WTC11 (cell line): ENCODE measurements around the gene OSTC. TPM values are rescaled to one million over a fixed set of nuclear protein-coding genes. Genes with fewer than 3 reads are reported as not detected.

ENCODE experiments used
- ATAC-seq: fragments of 200-7000 bp; cut with Tn5 transposase; 2 replicates; pipeline ENCODE4 v1.10.0; 2021; ENCODE audit warnings: mild to moderate bottlenecking, moderate library complexity
- CTCF ChIA-PET: fragments of 300-600 bp; sonication (Branson Sonifier 250); formaldehyde crosslinking; loops from one replicate; lab custom pipeline; 2021; ENCODE audit warnings: antibody characterized with exemption; lab: Charles Lee
- POLR2A ChIA-PET: fragments of 350-600 bp; sonication (Branson Sonifier 250); formaldehyde crosslinking; loops from one replicate; lab custom pipeline; 2021; ENCODE audit warnings: antibody characterized with exemption; lab: Charles Lee
- DNase-seq: peaks from one replicate; pipeline ENCODE4 v3.0.0; 2021; ENCODE audit warnings: low spot score
- H3K27ac Mint-ChIP-seq: 2 replicates; pipeline ENCODE4 v1.8.0; 2021; ENCODE audit warnings: mixed read lengths
- H3K27me3 Mint-ChIP-seq: 2 replicates; pipeline ENCODE4 v1.8.0; 2021; ENCODE audit warnings: low read depth, mild to moderate bottlenecking, moderate library complexity, mixed read lengths
- H3K36me3 Mint-ChIP-seq: 2 replicates; pipeline ENCODE4 v1.8.0; 2021; ENCODE audit warnings: mixed read lengths
- H3K4me1 Mint-ChIP-seq: 2 replicates; pipeline ENCODE4 v1.8.0; 2022; ENCODE audit warnings: mixed read lengths
- H3K4me3 Mint-ChIP-seq: 2 replicates; pipeline ENCODE4 v1.8.0; 2021; ENCODE audit warnings: mild to moderate bottlenecking, moderate library complexity, mixed read lengths
- H3K9me3 Mint-ChIP-seq: 2 replicates; pipeline ENCODE4 v1.8.0; 2021; ENCODE audit warnings: mixed read lengths
- CBFB ChIP-seq: sonication (generic); formaldehyde crosslinking; IDR thresholded peaks from 2 replicates; pipeline ENCODE4 v1.8.1; 2022; ENCODE audit warnings: mild to moderate bottlenecking, low read depth, missing genetic modification reagents
- ELF4 ChIP-seq: sonication (generic); formaldehyde crosslinking; IDR thresholded peaks from 2 replicates; pipeline ENCODE4 v1.8.1; 2022; ENCODE audit warnings: low read depth, mild to moderate bottlenecking, moderate library complexity, missing genetic modification reagents
- FOXJ3 ChIP-seq: sonication (generic); formaldehyde crosslinking; IDR thresholded peaks from 2 replicates; pipeline ENCODE4 v1.9.0; 2021; ENCODE audit warnings: missing genetic modification reagents, mild to moderate bottlenecking, borderline replicate concordance
- FOXP1 ChIP-seq: sonication (generic); formaldehyde crosslinking; IDR thresholded peaks from 2 replicates; pipeline ENCODE4 v1.8.0; 2022; ENCODE audit warnings: missing genetic modification reagents, mild to moderate bottlenecking, moderate library complexity, borderline replicate concordance
- HMGA2 ChIP-seq: fragments of 250-450 bp; sonication (Bioruptor Pico); IDR thresholded peaks from 2 replicates; pipeline ENCODE4 v1.4.0; 2021; ENCODE audit warnings: mild to moderate bottlenecking, moderate library complexity
- IRF2 ChIP-seq: sonication (generic); formaldehyde crosslinking; IDR thresholded peaks from 2 replicates; pipeline ENCODE4 v1.8.0; 2022; ENCODE audit warnings: low read depth, missing genetic modification reagents, borderline replicate concordance
- KAT7 ChIP-seq: sonication (generic); formaldehyde crosslinking; IDR thresholded peaks from 2 replicates; pipeline ENCODE4 v1.8.1; 2023; ENCODE audit warnings: missing genetic modification reagents, mild to moderate bottlenecking, borderline replicate concordance
- MXD4 ChIP-seq: fragments of 250-450 bp; sonication (Bioruptor Pico); IDR thresholded peaks from 2 replicates; pipeline ENCODE4 v1.8.0; 2021; ENCODE audit warnings: mild to moderate bottlenecking, moderate library complexity, borderline replicate concordance
- MYBL2 ChIP-seq: sonication (generic); formaldehyde crosslinking; IDR thresholded peaks from 2 replicates; pipeline ENCODE4 v1.8.1; 2023; ENCODE audit warnings: mild to moderate bottlenecking, moderate library complexity, missing genetic modification reagents
- NFATC4 ChIP-seq: fragments of 250-450 bp; sonication (Bioruptor Pico); IDR thresholded peaks from 2 replicates; pipeline ENCODE4 v1.9.0; 2021; ENCODE audit warnings: mild to moderate bottlenecking
- NR3C1 ChIP-seq: sonication (generic); formaldehyde crosslinking; conservative IDR thresholded peaks from 2 replicates; pipeline ENCODE4 v1.8.1; 2023; ENCODE audit warnings: low read depth, mild to moderate bottlenecking, missing genetic modification reagents
- RELA ChIP-seq: sonication (generic); formaldehyde crosslinking; IDR thresholded peaks from 2 replicates; pipeline ENCODE4 v1.8.1; 2022; ENCODE audit warnings: missing genetic modification reagents, mild to moderate bottlenecking, borderline replicate concordance
- RORB ChIP-seq: fragments of 250-450 bp; sonication (Bioruptor Pico); IDR thresholded peaks from 2 replicates; pipeline ENCODE4 v1.9.0; 2021; ENCODE audit warnings: mild to moderate bottlenecking
- SMAD4 ChIP-seq: sonication (generic); formaldehyde crosslinking; IDR thresholded peaks from 2 replicates; pipeline ENCODE4 v1.8.0; 2022; ENCODE audit warnings: mild to moderate bottlenecking, missing genetic modification reagents
- SOX15 ChIP-seq: fragments of 250-450 bp; sonication (Bioruptor Pico); IDR thresholded peaks from 2 replicates; pipeline ENCODE4 v1.9.0; 2021; ENCODE audit warnings: mild to moderate bottlenecking
- TEAD4 ChIP-seq: sonication (generic); formaldehyde crosslinking; IDR thresholded peaks from 2 replicates; pipeline ENCODE4 v1.8.0; 2022; ENCODE audit warnings: mild to moderate bottlenecking, missing genetic modification reagents
- ZBTB21 ChIP-seq: sonication (generic); formaldehyde crosslinking; IDR thresholded peaks from 2 replicates; pipeline ENCODE4 v1.8.1; 2023; ENCODE audit warnings: mild to moderate bottlenecking, missing genetic modification reagents, borderline replicate concordance
- ZNF138 ChIP-seq: sonication (generic); formaldehyde crosslinking; conservative IDR thresholded peaks from 2 replicates; pipeline ENCODE4 v1.8.1; 2022; ENCODE audit warnings: mild to moderate bottlenecking, moderate library complexity, missing genetic modification reagents
- ZNF263 ChIP-seq: sonication (generic); formaldehyde crosslinking; IDR thresholded peaks from 2 replicates; pipeline ENCODE4 v1.8.1; 2022; ENCODE audit warnings: low read depth, mild to moderate bottlenecking, moderate library complexity, missing genetic modification reagents
- ZNF317 ChIP-seq: sonication (generic); formaldehyde crosslinking; IDR thresholded peaks from 2 replicates; pipeline ENCODE4 v1.8.1; 2023; ENCODE audit warnings: low read depth, mild to moderate bottlenecking, moderate library complexity, missing genetic modification reagents, borderline replicate concordance
- ZNF396 ChIP-seq: fragments of 250-450 bp; sonication (Bioruptor Pico); IDR thresholded peaks from 2 replicates; pipeline ENCODE4 v1.8.0; 2021; ENCODE audit warnings: mild to moderate bottlenecking, moderate library complexity, borderline replicate concordance
- total RNA-seq: library from RNA; stranded (reverse); gene quantifications from 3 replicates; pipeline ENCODE4 v1.2.3, GENCODE V29; 2021
- TF ChIP-seq, protein P1 (sequence below): sonication (generic); formaldehyde crosslinking; IDR thresholded peaks from 2 replicates; pipeline ENCODE4 v1.8.0; 2022; ENCODE audit warnings: missing genetic modification reagents
- TF ChIP-seq, protein P2 (sequence below): sonication (generic); formaldehyde crosslinking; IDR thresholded peaks from 2 replicates; pipeline ENCODE4 v1.8.1; 2022; ENCODE audit warnings: mild to moderate bottlenecking, moderate library complexity, missing genetic modification reagents
- TF ChIP-seq, protein P3 (sequence below): sonication (generic); formaldehyde crosslinking; IDR thresholded peaks from 2 replicates; pipeline ENCODE4 v1.8.1; 2022; ENCODE audit warnings: mild to moderate bottlenecking, missing genetic modification reagents, moderate library complexity, borderline replicate concordance
- TF ChIP-seq, protein P4 (sequence below): fragments of 250-450 bp; sonication (Bioruptor Pico); conservative IDR thresholded peaks from 2 replicates; pipeline ENCODE4 v1.9.0; 2021; ENCODE audit warnings: mild to moderate bottlenecking
- TF ChIP-seq, protein P5 (sequence below): sonication (generic); formaldehyde crosslinking; IDR thresholded peaks from 2 replicates; pipeline ENCODE4 v1.8.0; 2023; ENCODE audit warnings: missing genetic modification reagents, mild to moderate bottlenecking, borderline replicate concordance

The OSTC gene
- total RNA-seq, 1 experiment from 2014 or later: 132 TPM

DNA sequence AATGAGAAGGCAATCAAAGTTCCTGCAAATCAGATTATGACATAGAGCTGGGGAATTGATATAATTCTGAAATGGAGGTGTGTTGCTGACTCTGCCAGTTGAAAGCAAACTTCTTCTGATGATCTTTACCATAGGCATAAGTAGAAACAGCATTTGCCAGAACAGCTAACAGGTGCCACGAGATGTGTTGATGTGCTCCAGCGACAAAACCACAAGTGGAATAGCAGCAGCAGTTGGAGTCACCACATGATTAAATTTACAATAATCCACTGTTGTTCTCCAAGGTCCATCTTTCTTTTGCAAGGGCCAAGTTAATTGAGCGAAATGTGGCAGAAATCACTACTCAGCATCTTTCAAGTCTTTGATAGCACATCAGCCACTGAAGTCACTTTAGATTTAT lies 3.7 kb upstream of the OSTC start:
- no peak for ATAC-seq
- DNase-seq: no peak
- Mint-ChIP-seq H3K4me1 (peaks cover 3% of the 10 kb centered on the region; the same call in 1 of the 2 replicates), H3K27me3 (no peaks in the 10 kb centered on the region), H3K36me3 (no peaks in the 10 kb centered on the region; the same call in 1 of the 2 replicates), H3K27ac (no peak overlapping the region), H3K9me3 (no peaks in the 10 kb centered on the region), H3K4me3 (no peak overlapping the region)
- TF ChIP-seq ZNF396 (CRISPR knock-in tag): no peak
- TF ChIP-seq, protein P1, sequence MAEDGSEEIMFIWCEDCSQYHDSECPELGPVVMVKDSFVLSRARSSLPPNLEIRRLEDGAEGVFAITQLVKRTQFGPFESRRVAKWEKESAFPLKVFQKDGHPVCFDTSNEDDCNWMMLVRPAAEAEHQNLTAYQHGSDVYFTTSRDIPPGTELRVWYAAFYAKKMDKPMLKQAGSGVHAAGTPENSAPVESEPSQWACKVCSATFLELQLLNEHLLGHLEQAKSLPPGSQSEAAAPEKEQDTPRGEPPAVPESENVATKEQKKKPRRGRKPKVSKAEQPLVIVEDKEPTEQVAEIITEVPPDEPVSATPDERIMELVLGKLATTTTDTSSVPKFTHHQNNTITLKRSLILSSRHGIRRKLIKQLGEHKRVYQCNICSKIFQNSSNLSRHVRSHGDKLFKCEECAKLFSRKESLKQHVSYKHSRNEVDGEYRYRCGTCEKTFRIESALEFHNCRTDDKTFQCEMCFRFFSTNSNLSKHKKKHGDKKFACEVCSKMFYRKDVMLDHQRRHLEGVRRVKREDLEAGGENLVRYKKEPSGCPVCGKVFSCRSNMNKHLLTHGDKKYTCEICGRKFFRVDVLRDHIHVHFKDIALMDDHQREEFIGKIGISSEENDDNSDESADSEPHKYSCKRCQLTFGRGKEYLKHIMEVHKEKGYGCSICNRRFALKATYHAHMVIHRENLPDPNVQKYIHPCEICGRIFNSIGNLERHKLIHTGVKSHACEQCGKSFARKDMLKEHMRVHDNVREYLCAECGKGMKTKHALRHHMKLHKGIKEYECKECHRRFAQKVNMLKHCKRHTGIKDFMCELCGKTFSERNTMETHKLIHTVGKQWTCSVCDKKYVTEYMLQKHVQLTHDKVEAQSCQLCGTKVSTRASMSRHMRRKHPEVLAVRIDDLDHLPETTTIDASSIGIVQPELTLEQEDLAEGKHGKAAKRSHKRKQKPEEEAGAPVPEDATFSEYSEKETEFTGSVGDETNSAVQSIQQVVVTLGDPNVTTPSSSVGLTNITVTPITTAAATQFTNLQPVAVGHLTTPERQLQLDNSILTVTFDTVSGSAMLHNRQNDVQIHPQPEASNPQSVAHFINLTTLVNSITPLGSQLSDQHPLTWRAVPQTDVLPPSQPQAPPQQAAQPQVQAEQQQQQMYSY (CRISPR knock-in tag): no peak
- TF ChIP-seq ZBTB21: no peak
- TF ChIP-seq FOXP1 (CRISPR knock-in tag): no peak
- no peak for TF ChIP-seq MYBL2 (CRISPR knock-in tag)
- no peak for TF ChIP-seq RORB (CRISPR knock-in tag)
- no peak for TF ChIP-seq ZNF138 (CRISPR knock-in tag)
- TF ChIP-seq IRF2 (CRISPR knock-in tag): no peak
- TF ChIP-seq, protein P2, sequence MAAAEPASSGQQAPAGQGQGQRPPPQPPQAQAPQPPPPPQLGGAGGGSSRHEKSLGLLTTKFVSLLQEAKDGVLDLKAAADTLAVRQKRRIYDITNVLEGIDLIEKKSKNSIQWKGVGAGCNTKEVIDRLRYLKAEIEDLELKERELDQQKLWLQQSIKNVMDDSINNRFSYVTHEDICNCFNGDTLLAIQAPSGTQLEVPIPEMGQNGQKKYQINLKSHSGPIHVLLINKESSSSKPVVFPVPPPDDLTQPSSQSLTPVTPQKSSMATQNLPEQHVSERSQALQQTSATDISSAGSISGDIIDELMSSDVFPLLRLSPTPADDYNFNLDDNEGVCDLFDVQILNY (CRISPR knock-in tag): no peak
- no peak for TF ChIP-seq TEAD4 (CRISPR knock-in tag)
- TF ChIP-seq ZNF317 (CRISPR knock-in tag): no peak
- TF ChIP-seq CBFB (CRISPR knock-in tag): no peak
- no peak for TF ChIP-seq FOXJ3
- no peak for TF ChIP-seq ZNF263 (CRISPR knock-in tag)
- TF ChIP-seq ELF4 (CRISPR knock-in tag): no peak
- TF ChIP-seq, protein P3, sequence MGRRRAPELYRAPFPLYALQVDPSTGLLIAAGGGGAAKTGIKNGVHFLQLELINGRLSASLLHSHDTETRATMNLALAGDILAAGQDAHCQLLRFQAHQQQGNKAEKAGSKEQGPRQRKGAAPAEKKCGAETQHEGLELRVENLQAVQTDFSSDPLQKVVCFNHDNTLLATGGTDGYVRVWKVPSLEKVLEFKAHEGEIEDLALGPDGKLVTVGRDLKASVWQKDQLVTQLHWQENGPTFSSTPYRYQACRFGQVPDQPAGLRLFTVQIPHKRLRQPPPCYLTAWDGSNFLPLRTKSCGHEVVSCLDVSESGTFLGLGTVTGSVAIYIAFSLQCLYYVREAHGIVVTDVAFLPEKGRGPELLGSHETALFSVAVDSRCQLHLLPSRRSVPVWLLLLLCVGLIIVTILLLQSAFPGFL (CRISPR knock-in tag): no peak
- TF ChIP-seq MXD4 (CRISPR knock-in tag): no peak
- no peak for TF ChIP-seq SMAD4
- TF ChIP-seq NR3C1: no peak
- POLR2A ChIA-PET: no interaction called here
- CTCF ChIA-PET: no interaction called here

DNA sequence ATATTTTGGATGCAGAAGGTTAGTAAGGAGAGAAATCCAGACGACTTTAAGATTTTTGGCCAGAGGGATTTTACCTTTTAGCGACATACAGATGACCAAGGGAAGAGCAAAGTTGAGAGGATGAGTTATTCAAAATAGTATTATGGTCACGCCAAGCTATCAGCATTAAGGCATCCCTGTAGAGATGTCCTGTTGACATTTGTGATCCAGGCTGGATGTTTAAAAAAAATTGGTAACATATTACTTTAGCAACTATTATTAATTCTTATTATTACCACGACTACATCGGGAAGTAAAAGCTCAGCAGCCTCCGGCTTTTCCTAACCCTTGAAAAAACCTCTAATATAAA lies 562 bp upstream of the OSTC start:
- Mint-ChIP-seq H3K4me1 (peaks cover 6% of the 10 kb centered on the region; the same call in 1 of the 2 replicates), H3K4me3 (peak overlapping the region; percentile 96), H3K9me3 (no peaks in the 10 kb centered on the region), H3K36me3 (peaks cover 11% of the 10 kb centered on the region), H3K27ac (peak overlapping the region; percentile 80), H3K27me3 (no peaks in the 10 kb centered on the region)
- ChIA-PET POLR2A (interaction anchor here (0.5 to 0.6 kb wide), 3 partner anchors 9 to 69 kb away, joined by 3 to 4 read pairs (median 3); no protein-coding TSS in a partner anchor), CTCF (interaction anchor here (1.0 to 1.2 kb wide), 4 partner anchors 21 to 631 kb away, joined by 3 to 4 read pairs (median 3); no protein-coding TSS in a partner anchor)
- DNase-seq: no peak
- ATAC-seq: peak; percentile 27
- TF ChIP-seq RELA (no peak), NFATC4 (CRISPR knock-in tag) (no peak), HMGA2 (CRISPR knock-in tag) (no peak), SOX15 (CRISPR knock-in tag) (no peak), KAT7 (no peak)
- TF ChIP-seq, protein P4, sequence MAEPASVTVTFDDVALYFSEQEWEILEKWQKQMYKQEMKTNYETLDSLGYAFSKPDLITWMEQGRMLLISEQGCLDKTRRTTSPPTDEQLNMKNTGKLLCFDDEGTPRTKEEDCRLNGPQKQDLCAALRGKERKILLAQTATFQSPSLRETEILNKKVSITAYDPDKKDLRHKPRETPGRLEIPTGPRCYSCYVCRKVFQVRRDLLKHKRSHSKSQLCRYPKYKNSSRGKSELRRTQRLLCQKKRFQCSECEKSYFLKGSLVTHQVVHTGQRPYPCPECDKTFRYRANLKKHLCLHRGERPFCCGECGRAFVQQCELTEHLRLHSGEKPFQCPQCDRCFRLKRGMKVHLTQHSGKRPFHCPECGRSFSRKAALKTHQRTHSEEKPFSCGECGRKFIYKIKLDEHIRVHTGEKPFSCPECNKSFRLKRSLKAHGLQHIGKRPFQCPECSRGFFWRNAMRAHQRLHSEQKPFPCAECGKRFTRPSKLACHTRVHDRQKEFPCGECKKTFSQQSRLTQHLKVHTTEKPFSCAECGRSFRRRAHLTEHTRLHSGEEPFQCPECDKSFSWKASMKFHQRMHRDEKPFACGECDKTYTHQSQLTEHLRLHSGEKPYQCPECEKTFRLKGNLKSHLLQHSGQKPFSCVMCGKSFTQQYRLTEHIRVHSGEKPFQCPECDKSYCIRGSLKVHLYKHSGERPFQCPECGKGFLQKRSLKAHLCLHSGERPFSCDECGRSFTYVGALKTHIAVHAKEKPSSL: no peak
- TF ChIP-seq, protein P5, sequence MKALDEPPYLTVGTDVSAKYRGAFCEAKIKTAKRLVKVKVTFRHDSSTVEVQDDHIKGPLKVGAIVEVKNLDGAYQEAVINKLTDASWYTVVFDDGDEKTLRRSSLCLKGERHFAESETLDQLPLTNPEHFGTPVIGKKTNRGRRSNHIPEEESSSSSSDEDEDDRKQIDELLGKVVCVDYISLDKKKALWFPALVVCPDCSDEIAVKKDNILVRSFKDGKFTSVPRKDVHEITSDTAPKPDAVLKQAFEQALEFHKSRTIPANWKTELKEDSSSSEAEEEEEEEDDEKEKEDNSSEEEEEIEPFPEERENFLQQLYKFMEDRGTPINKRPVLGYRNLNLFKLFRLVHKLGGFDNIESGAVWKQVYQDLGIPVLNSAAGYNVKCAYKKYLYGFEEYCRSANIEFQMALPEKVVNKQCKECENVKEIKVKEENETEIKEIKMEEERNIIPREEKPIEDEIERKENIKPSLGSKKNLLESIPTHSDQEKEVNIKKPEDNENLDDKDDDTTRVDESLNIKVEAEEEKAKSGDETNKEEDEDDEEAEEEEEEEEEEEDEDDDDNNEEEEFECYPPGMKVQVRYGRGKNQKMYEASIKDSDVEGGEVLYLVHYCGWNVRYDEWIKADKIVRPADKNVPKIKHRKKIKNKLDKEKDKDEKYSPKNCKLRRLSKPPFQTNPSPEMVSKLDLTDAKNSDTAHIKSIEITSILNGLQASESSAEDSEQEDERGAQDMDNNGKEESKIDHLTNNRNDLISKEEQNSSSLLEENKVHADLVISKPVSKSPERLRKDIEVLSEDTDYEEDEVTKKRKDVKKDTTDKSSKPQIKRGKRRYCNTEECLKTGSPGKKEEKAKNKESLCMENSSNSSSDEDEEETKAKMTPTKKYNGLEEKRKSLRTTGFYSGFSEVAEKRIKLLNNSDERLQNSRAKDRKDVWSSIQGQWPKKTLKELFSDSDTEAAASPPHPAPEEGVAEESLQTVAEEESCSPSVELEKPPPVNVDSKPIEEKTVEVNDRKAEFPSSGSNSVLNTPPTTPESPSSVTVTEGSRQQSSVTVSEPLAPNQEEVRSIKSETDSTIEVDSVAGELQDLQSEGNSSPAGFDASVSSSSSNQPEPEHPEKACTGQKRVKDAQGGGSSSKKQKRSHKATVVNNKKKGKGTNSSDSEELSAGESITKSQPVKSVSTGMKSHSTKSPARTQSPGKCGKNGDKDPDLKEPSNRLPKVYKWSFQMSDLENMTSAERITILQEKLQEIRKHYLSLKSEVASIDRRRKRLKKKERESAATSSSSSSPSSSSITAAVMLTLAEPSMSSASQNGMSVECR: no peak
